ENCODE results near the gene COQ8A. TPM values are rescaled to one million over a fixed set of nuclear protein-coding genes. Genes with fewer than 3 reads are reported as not detected.

COQ8A gene
- total RNA-seq, 2 donors from 2014 or later = 15.2 to 25.6 TPM

DNA sequence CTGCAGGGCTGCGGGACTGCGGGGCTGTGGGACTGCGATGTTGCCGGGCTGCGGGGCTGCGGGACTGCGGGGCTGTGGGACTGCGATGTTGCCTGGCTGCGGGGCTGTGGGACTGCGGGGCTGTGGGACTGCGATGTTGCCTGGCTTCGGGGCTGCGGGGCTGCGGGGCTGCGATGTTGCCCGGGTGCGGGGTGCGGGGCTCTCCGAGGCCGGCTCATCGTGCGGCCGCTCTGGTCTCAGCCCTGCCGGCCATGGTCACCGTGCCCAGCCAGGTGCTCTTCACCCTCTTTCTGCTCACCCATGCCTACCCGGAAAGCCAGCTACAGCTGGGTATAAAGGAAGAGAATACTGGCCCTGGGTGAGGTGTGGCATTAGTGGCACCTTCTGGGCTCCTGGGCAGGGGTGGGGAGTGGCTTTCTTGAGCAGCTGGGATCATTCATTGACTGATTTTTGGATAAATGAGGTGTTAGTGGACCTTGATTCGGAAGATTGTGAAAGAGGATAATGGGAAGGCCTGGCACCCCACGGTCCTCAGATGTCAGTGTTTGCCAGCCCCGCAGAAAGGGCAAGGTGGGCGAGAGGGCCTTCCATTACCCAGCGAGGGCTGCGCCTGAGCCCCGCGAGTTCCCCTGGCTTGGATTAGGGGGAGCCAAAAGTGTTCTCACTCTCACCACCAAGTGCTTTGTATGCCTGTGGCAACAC, 36.3 kb downstream of the COQ8A start:
- ATAC-seq (ENCODE audit: insufficient number of reproducible peaks, low FRiP score, low read depth) = no peak
- Histone ChIP-seq H3K27ac (no peak overlapping the region), H3K4me3 (no peak overlapping the region), H3K36me3 (no peaks in the 10 kb centered on the region), H3K9me3 (no peaks in the 10 kb centered on the region), H3K27me3 (replicated peaks; ENCODE audit: insufficient read depth) (no peaks in the 10 kb centered on the region), H3K4me1 (ENCODE audit: control insufficient read depth in 1 of 2, low read depth in 2 of 2) (peaks cover 28 to 35% of the 10 kb centered on the region in 2 donors)
- TF ChIP-seq, protein P1, sequence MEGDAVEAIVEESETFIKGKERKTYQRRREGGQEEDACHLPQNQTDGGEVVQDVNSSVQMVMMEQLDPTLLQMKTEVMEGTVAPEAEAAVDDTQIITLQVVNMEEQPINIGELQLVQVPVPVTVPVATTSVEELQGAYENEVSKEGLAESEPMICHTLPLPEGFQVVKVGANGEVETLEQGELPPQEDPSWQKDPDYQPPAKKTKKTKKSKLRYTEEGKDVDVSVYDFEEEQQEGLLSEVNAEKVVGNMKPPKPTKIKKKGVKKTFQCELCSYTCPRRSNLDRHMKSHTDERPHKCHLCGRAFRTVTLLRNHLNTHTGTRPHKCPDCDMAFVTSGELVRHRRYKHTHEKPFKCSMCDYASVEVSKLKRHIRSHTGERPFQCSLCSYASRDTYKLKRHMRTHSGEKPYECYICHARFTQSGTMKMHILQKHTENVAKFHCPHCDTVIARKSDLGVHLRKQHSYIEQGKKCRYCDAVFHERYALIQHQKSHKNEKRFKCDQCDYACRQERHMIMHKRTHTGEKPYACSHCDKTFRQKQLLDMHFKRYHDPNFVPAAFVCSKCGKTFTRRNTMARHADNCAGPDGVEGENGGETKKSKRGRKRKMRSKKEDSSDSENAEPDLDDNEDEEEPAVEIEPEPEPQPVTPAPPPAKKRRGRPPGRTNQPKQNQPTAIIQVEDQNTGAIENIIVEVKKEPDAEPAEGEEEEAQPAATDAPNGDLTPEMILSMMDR (IDR thresholded peaks at IDR 0.05) = no peak
- no peak for DNase-seq (ENCODE audit: low spot score)

GRCh38 chr1:226976978-226977642, 37.0 kb downstream of the COQ8A start:
- Histone ChIP-seq H3K4me1 (ENCODE audit: control insufficient read depth in 1 of 2, low read depth in 2 of 2) (peaks cover 28 to 35% of the 10 kb centered on the region in 2 donors), H3K4me3 (no peak overlapping the region), H3K36me3 (no peaks in the 10 kb centered on the region), H3K27me3 (replicated peaks; ENCODE audit: insufficient read depth) (no peaks in the 10 kb centered on the region), H3K9me3 (no peaks in the 10 kb centered on the region), H3K27ac (no peak overlapping the region)
- TF ChIP-seq, protein P1 (IDR thresholded peaks at IDR 0.05) = no peak
- DNase-seq (ENCODE audit: low spot score) = no peak
- no peak for ATAC-seq (ENCODE audit: insufficient number of reproducible peaks, low FRiP score, low read depth)

DNA sequence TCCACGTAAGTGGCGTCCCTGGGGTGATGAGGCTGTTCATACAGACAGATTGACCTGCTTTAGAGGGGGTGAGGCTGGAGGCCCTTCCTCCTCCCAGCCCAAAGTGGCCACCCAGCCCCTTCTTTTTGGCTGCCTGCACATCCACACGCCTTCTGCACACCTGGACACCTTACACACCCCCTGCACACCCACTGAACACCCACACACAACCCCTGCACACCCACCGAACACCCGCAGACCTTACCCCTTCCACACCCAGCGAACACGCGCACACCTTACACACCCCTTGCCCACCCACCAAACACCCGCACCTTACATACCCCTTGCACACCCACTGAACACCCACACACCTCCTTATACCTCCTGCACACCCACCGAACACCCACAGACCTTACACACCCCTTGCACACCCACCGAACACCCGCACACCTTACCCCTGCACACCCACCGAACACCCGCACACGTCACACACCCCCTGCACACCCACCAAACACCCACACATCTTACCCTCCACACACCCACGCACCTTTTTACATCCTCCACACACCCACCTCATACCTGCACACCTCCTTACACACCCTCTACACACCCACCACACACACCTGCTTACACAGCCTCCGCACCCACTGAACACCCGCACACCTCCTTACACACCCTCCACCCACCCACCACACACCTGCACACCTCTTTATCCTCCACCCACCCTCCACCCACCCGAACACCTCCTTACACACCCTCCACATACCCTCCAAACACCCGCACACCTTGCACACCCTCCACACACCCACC, 37.7 kb downstream of the COQ8A start:
- TF ChIP-seq, protein P1 (IDR thresholded peaks at IDR 0.05) = no peak
- Histone ChIP-seq H3K27me3 (replicated peaks; ENCODE audit: insufficient read depth) (no peaks in the 10 kb centered on the region), H3K27ac (no peak overlapping the region), H3K4me1 (ENCODE audit: control insufficient read depth in 1 of 2, low read depth in 2 of 2) (peaks cover 27 to 30% of the 10 kb centered on the region in 2 donors), H3K9me3 (no peaks in the 10 kb centered on the region), H3K36me3 (no peaks in the 10 kb centered on the region), H3K4me3 (no peak overlapping the region)
- DNase-seq (ENCODE audit: low spot score) = no peak
- no peak for ATAC-seq (ENCODE audit: insufficient number of reproducible peaks, low FRiP score, low read depth)

- H3K36me3 ChIP-seq = no peaks in the 10 kb centered on the region
- no peak overlapping the region for H3K4me3 ChIP-seq
- H3K27me3 ChIP-seq (replicated peaks; ENCODE audit: insufficient read depth) = no peaks in the 10 kb centered on the region
- DNase-seq (ENCODE audit: low spot score) = no peak
- no peaks in the 10 kb centered on the region for H3K9me3 ChIP-seq
- H3K4me1 ChIP-seq (ENCODE audit: control insufficient read depth in 1 of 2, low read depth in 2 of 2) = peaks cover 20 to 23% of the 10 kb centered on the region in 2 donors
- H3K27ac ChIP-seq = no peak overlapping the region
- ATAC-seq (ENCODE audit: insufficient number of reproducible peaks, low FRiP score, low read depth) = no peak
- TF ChIP-seq, protein P1 (IDR thresholded peaks at IDR 0.05) = no peak
These were observed 38.5 kb downstream of the COQ8A start for GRCh38 chr1:226978432-226979114.
